ENCODE measurements around the gene FKBP5. TPM values are rescaled to one million over a fixed set of nuclear protein-coding genes. Genes with fewer than 3 reads are reported as not detected.
"Not testable (repeated sequence)": the region's sequence is repeated elsewhere in the genome, so short reads cannot be mapped to it uniquely, and the experiment has no call there.

FKBP5 gene
- total RNA-seq, 1 donor, result 1.3 TPM

- no peak for TF ChIP-seq CTCF (IDR thresholded peaks at IDR 0.05; ENCODE audit: insufficient read depth, low read depth, low read length)
- no peak overlapping the region for H3K4me3 ChIP-seq (ENCODE audit: low read depth, low read length)
- peak; percentile 84 for DNase-seq (ENCODE audit: low read depth)
These were observed 17.8 kb upstream of the FKBP5 start for GRCh38 chr6:35706468-35706867.

GRCh38 chr6:35703554-35703953 is 14.8 kb upstream of the FKBP5 start:
- no peak overlapping the region for H3K4me3 ChIP-seq (ENCODE audit: low read depth, low read length)
- DNase-seq (ENCODE audit: low read depth), result no peak
- no peak for TF ChIP-seq CTCF (IDR thresholded peaks at IDR 0.05; ENCODE audit: insufficient read depth, low read depth, low read length)

GRCh38 chr6:35698858-35699257 is 10.1 kb upstream of the FKBP5 start:
- H3K4me3 ChIP-seq (ENCODE audit: low read depth, low read length), result no peak overlapping the region
- no peak for TF ChIP-seq CTCF (IDR thresholded peaks at IDR 0.05; ENCODE audit: insufficient read depth, low read depth, low read length)
- DNase-seq (ENCODE audit: low read depth), result no peak

DNA sequence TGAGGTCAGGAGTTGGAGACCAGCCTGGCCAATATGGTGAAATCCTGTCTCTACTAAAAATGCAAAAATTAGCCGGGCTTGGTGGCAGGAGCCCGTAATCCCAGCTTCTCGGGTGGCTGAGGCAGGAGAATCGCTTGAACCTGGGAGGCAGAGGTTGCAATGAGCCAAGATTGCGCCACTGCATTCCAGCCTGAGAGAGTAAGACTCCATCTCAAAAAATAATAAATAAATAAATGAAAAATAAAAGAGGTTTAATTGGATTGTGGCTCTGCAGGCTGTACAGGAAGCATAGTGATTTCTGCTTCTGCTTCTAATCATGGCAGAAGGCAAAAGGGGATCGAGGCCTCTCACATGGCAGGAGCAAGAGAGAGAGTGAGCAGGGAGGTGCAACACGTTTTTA is 9.7 kb upstream of the FKBP5 start:
- peak; percentile 30 for DNase-seq (ENCODE audit: low read depth)
- not testable (repeated sequence) for H3K4me3 ChIP-seq (ENCODE audit: low read depth, low read length)

- DNase-seq (ENCODE audit: low read depth), result peak; percentile 45
- H3K4me3 ChIP-seq (ENCODE audit: low read depth, low read length), result no peak overlapping the region
These were observed 5.7 kb upstream of the FKBP5 start for GRCh38 chr6:35694462-35694861.

DNA sequence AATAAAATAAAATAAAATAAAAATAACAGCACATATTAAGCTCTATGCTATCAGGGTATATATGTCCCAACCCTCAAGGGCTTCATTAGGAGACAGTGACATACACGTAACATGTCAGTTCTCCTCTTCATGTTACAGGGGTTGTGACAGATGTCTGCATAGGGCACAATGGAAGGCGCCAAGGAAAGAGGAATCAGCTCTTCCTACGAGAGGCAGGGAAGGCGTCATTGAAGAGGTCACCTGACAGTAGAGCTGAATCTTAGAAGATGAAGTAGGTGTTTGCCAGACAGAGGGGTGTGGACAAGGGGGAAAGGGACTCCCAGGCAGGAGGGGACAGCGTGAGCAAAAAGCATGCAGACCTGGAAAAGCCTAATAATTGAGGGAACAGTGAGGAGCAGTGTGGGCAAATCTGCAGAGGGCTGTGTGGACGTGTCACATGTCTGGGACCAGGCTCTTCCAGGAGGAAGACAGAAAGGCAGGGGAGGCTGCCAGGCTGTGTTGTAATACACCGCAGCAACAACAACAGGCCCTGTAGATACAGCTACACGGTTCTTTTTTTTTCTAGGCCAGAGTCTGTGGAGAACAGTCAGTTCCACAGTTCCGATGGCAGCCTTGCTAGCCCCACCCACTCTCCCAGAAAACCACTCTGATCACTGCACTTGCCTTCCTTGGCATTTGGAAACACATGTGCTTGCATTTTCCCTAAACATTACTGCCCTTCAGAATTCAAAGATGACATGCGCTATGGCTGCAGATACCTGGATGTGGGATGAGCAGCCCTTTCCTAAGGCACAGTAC is 2.5 kb upstream of the FKBP5 start:
- H3K4me3 ChIP-seq (ENCODE audit: low read depth, low read length), result no peak overlapping the region
- DNase-seq (ENCODE audit: low read depth), result peak; percentile 90
- TF ChIP-seq CTCF (IDR thresholded peaks at IDR 0.05; ENCODE audit: insufficient read depth, low read depth, low read length), result no peak

More at GRCh38 chr6:35694462-35694861, 5.7 kb upstream of the FKBP5 start:
- TF ChIP-seq CTCF (IDR thresholded peaks at IDR 0.05; ENCODE audit: insufficient read depth, low read depth, low read length), result no peak

DNA sequence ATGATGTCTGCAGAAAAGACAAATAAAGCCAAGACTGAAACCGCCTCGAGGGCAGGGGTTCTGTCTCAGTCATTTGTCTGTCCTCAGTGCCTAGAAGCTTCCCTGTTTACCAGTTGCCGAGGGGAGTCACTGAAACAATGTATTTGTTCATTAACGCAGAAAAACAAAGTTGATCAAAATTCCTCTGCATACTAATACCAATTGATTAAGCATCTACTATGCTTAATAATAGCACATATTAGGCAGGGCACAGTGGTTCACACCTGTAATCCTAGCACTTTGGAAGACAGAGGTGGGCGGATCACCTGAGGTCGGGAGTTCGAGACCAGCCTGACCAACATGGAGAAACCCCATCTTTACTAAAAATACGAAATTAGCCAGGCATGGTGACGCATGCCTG is 1.8 kb upstream of the FKBP5 start:
- H3K4me3 ChIP-seq (ENCODE audit: low read depth, low read length), result no peak overlapping the region

GRCh38 chr6:35690006-35690405 is 1.3 kb upstream of the FKBP5 start:
- not testable (repeated sequence) for DNase-seq (ENCODE audit: low read depth); H3K4me3 ChIP-seq (ENCODE audit: low read depth, low read length)

More for the DNA sequence above, 1.8 kb upstream of the FKBP5 start:
- no peak for DNase-seq (ENCODE audit: low read depth)
- no peak for TF ChIP-seq CTCF (IDR thresholded peaks at IDR 0.05; ENCODE audit: insufficient read depth, low read depth, low read length)
